Smooth muscle cell (in vitro differentiated cells): Measurements from ENCODE around the gene ENO3. TPM values are rescaled to one million over a fixed set of nuclear protein-coding genes. Genes with fewer than 3 reads are reported as not detected.

Experiments used
- DNase-seq: peaks from one replicate; lab custom pipeline; 2025; ENCODE audit not compliant: unreplicated experiment; lab: John Stamatoyannopoulos, UW
- H2AFZ ChIP-seq: fragments of 200-600 bp; sonication (generic); 2 replicates; pipeline ENCODE4 v1.6.0; 2016; ENCODE audit warnings: antibody characterized with exemption, low read depth, mild to moderate bottlenecking
- H3F3A ChIP-seq: fragments of 200-600 bp; sonication (generic); 2 replicates; pipeline ENCODE4 v1.6.0; 2017; ENCODE audit warnings: antibody characterized with exemption, low read depth
- H3K27ac ChIP-seq: fragments of 200-600 bp; sonication (generic); 2 replicates; pipeline ENCODE4 v1.5.1; 2016; ENCODE audit warnings: low read depth, mild to moderate bottlenecking
- H3K27me3 ChIP-seq: fragments of 200-600 bp; sonication (generic); 2 replicates; pipeline ENCODE4 v1.6.1; 2016; ENCODE audit warnings: low read depth, mild to moderate bottlenecking
- H3K36me3 ChIP-seq: fragments of 200-600 bp; sonication (generic); 2 replicates; pipeline ENCODE4 v1.5.1; 2016; ENCODE audit warnings: low read depth
- H3K4me1 ChIP-seq: fragments of 200-600 bp; sonication (generic); 2 replicates; pipeline ENCODE4 v1.5.1; 2016; ENCODE audit warnings: low read depth
- H3K4me2 ChIP-seq: fragments of 200-600 bp; sonication (generic); 2 replicates; pipeline ENCODE4 v1.6.0; 2016; ENCODE audit warnings: mild to moderate bottlenecking
- H3K4me3 ChIP-seq: fragments of 200-600 bp; sonication (generic); 2 replicates; pipeline ENCODE4 v1.5.1; 2016; ENCODE audit warnings: mild to moderate bottlenecking
- H3K79me2 ChIP-seq: fragments of 200-600 bp; sonication (generic); 2 replicates; pipeline ENCODE4 v1.6.0; 2016; ENCODE audit warnings: low read depth, mild to moderate bottlenecking
- H3K9ac ChIP-seq: fragments of 200-600 bp; sonication (generic); 2 replicates; pipeline ENCODE4 v1.6.0; 2016; ENCODE audit warnings: low read depth
- H3K9me3 ChIP-seq: fragments of 200-600 bp; sonication (generic); replicated peaks from 2 replicates; pipeline ENCODE4 v1.5.1; 2016; ENCODE audit warnings: low read depth
- H4K20me1 ChIP-seq: fragments of 200-600 bp; sonication (generic); 2 replicates; pipeline ENCODE4 v1.6.0; 2016; ENCODE audit warnings: low read depth
- WGBS: methylation state at CpG from one replicate; pipeline ENCODE4 v1.1.7; 2016; ENCODE audit warnings: low lambda C conversion rate; 5-methylcytosine and 5-hydroxymethylcytosine counted together
- polyA plus RNA-seq: library from polyadenylated mRNA; unstranded; fragments of >200 nt; fragmentation: Nextera tagmentation; extraction: Ambion mirVana; gene quantifications from 2 replicates; pipeline ENCODE4 v1.2.1, GENCODE V29; 2016
- total RNA-seq: library from RNA; depleted of rRNA; stranded (reverse); fragments of >200 nt; gene quantifications from 2 replicates; pipeline ENCODE4 v1.2.3, GENCODE V29; 2014
- TF ChIP-seq, protein P1 (sequence below): fragments of 200-600 bp; sonication (generic); IDR thresholded peaks from 2 replicates; pipeline ENCODE4 v1.5.1; 2017; ENCODE audit warnings: borderline replicate concordance, mild to moderate bottlenecking, antibody characterized with exemption; ENCODE audit not compliant: insufficient read depth, poor library complexity, severe bottlenecking

Gene ENO3
- total and polyA plus RNA-seq, 2 experiments from 2014 or later: 5.9 to 14.5 TPM

DNA sequence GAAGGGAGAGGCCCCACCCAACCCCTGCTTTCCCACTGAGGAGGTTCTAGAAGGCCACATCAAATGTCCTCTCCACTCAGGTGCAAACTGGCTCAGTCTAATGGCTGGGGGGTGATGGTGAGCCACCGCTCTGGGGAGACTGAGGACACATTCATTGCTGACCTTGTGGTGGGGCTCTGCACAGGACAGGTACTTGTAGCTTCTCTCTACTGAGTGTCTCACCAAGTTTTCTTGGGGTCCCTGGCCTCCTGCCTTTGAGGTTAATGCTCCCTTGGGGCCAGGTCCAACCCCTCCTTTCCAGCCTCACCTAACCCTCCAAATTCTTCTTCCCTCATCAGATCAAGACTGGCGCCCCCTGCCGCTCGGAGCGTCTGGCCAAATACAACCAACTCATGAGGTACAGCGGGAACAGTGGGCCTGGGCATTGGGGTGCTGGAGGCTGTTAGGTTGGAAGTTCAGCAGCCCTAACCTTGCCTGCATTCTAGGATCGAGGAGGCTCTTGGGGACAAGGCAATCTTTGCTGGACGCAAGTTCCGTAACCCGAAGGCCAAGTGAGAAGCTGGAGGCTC lies 5.7 kb downstream of the ENO3 start:
- Histone ChIP-seq H3K27me3 (no peaks in the 10 kb centered on the region), H3K4me3 (no peak overlapping the region), H2AFZ (no peak overlapping the region), H3K4me2 (no peak overlapping the region), H3K36me3 (no peaks in the 10 kb centered on the region), H3K9me3 (no peaks in the 10 kb centered on the region), H3K9ac (no peak overlapping the region), H3K4me1 (peaks cover under 1% of the 10 kb centered on the region), H3F3A (no peaks in the 10 kb centered on the region), H4K20me1 (no peaks in the 10 kb centered on the region), H3K79me2 (no peaks in the 10 kb centered on the region), H3K27ac (no peak overlapping the region)
- TF ChIP-seq, protein P1, sequence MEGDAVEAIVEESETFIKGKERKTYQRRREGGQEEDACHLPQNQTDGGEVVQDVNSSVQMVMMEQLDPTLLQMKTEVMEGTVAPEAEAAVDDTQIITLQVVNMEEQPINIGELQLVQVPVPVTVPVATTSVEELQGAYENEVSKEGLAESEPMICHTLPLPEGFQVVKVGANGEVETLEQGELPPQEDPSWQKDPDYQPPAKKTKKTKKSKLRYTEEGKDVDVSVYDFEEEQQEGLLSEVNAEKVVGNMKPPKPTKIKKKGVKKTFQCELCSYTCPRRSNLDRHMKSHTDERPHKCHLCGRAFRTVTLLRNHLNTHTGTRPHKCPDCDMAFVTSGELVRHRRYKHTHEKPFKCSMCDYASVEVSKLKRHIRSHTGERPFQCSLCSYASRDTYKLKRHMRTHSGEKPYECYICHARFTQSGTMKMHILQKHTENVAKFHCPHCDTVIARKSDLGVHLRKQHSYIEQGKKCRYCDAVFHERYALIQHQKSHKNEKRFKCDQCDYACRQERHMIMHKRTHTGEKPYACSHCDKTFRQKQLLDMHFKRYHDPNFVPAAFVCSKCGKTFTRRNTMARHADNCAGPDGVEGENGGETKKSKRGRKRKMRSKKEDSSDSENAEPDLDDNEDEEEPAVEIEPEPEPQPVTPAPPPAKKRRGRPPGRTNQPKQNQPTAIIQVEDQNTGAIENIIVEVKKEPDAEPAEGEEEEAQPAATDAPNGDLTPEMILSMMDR: peak; percentile 16
- 79% methylated on average over 10 of the region's 10 CpGs for whole genome bisulfite sequencing
- no peak for DNase-seq

- Histone ChIP-seq H3K9me3 (no peaks in the 10 kb centered on the region), H3K36me3 (no peaks in the 10 kb centered on the region), H3K4me2 (no peak overlapping the region), H3K4me3 (no peak overlapping the region), H3K79me2 (peaks cover 6% of the 10 kb centered on the region), H3K27me3 (no peaks in the 10 kb centered on the region), H4K20me1 (no peaks in the 10 kb centered on the region), H3K9ac (no peak overlapping the region), H3K27ac (no peak overlapping the region), H3K4me1 (no peaks in the 10 kb centered on the region), H3F3A (no peaks in the 10 kb centered on the region), H2AFZ (no peak overlapping the region)
- DNase-seq: no peak
- WGBS: 96% methylated on average over 3 of the region's 3 CpGs
- TF ChIP-seq, protein P1: no peak
Observed at GRCh38 chr17:4958102-4958501, 7.2 kb downstream of the ENO3 start.

- Histone ChIP-seq H3K4me3 (no peak overlapping the region), H3K9ac (no peak overlapping the region), H3K36me3 (no peaks in the 10 kb centered on the region), H3K79me2 (peaks cover 14% of the 10 kb centered on the region), H3K4me2 (no peak overlapping the region), H3K4me1 (no peaks in the 10 kb centered on the region), H3K27me3 (no peaks in the 10 kb centered on the region), H4K20me1 (no peaks in the 10 kb centered on the region), H3K27ac (no peak overlapping the region), H2AFZ (no peak overlapping the region), H3F3A (no peaks in the 10 kb centered on the region), H3K9me3 (no peaks in the 10 kb centered on the region)
- 95% methylated on average over 18 of the region's 18 CpGs for WGBS
- DNase-seq: no peak
- TF ChIP-seq, protein P1: no peak
Observed at GRCh38 chr17:4959261-4959965, 8.5 kb downstream of the ENO3 start.
